ENCODE measurements around the gene CEP63. TPM values are rescaled to one million over a fixed set of nuclear protein-coding genes. Genes with fewer than 3 reads are reported as not detected.

The CEP63 gene
- total RNA-seq, 1 donor from 2014 or later, result 17.8 TPM

DNA sequence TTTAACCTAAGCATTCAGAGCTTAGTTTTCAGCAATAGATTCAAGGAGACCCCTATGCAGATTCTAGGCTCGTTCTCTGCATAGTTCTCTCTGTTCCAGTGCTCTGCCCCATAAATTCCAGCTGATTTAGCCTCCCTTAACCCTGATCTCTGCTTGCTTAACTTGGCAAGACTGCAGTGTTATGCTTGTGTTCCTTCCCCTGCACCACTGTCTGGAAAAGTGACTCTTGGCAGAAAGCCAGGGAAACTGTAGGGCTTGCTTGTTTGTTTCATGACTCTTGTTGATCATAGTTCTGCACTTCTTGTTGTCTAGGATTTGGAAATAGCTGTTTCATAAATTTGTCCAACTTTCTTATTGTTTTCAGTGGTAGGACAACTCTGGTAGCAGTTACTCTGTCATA, 40.2 kb upstream of the CEP63 start:
- no peak for DNase-seq (ENCODE audit: low read depth)
- no peaks in the 10 kb centered on the region for H3K36me3 ChIP-seq (ENCODE audit: control insufficient read depth, insufficient read depth, low read length)
- TF ChIP-seq, protein P1, sequence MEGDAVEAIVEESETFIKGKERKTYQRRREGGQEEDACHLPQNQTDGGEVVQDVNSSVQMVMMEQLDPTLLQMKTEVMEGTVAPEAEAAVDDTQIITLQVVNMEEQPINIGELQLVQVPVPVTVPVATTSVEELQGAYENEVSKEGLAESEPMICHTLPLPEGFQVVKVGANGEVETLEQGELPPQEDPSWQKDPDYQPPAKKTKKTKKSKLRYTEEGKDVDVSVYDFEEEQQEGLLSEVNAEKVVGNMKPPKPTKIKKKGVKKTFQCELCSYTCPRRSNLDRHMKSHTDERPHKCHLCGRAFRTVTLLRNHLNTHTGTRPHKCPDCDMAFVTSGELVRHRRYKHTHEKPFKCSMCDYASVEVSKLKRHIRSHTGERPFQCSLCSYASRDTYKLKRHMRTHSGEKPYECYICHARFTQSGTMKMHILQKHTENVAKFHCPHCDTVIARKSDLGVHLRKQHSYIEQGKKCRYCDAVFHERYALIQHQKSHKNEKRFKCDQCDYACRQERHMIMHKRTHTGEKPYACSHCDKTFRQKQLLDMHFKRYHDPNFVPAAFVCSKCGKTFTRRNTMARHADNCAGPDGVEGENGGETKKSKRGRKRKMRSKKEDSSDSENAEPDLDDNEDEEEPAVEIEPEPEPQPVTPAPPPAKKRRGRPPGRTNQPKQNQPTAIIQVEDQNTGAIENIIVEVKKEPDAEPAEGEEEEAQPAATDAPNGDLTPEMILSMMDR (IDR thresholded peaks at IDR 0.05; ENCODE audit: insufficient read depth, low read length, poor library complexity, severe bottlenecking), result no peak
- no peak overlapping the region for H3K4me3 ChIP-seq (ENCODE audit: low read depth, low read length)
- no peaks in the 10 kb centered on the region for H3K27me3 ChIP-seq (ENCODE audit: control insufficient read depth, insufficient read depth, low read length)

DNA sequence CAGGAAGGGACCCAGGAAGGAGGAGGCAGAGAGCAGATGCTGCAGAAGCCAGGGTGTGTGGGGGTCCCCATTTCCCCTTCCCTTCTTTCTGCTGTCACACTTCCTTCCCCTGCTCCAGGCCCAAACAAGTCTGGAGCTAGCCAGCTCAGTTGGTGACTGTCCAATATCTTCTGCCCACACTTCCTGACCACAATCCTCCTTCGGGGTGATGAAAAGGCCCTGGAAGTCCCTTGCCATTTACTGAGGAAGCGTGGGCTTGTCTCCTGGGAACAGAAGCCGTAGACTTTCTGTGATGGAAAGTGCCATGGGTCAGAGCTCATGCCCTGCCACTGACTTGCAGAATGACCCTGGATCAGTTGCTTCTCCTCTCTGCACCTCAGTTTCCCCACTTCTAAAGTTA, 39.1 kb upstream of the CEP63 start:
- Histone ChIP-seq H3K27me3 (ENCODE audit: control insufficient read depth, insufficient read depth, low read length) (no peaks in the 10 kb centered on the region), H3K36me3 (ENCODE audit: control insufficient read depth, insufficient read depth, low read length) (no peaks in the 10 kb centered on the region), H3K4me3 (ENCODE audit: low read depth, low read length) (no peak overlapping the region)
- no peak for DNase-seq (ENCODE audit: low read depth)
- TF ChIP-seq, protein P1 (IDR thresholded peaks at IDR 0.05; ENCODE audit: insufficient read depth, low read length, poor library complexity, severe bottlenecking), result no peak

DNA sequence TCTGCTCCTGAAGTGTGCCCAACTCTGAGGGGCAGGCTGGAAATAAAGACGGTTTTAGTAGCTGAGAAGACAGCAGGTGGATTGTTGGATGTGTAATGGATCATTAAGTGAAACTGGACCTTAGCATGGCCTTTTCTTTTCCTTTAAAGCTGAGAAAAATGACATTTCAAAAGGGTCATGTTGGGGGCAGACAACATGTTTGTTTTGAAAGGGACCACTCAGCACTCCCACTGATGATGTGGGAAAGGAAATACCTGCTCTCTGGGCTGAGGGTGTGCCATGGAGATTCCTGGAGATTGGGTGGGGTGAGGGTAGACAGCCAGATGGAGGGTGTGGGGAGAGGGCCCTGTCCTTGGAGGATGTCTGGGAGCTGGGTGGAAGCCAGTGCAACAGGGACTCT, 38.5 kb upstream of the CEP63 start:
- no peak for DNase-seq (ENCODE audit: low read depth)
- no peaks in the 10 kb centered on the region for H3K36me3 ChIP-seq (ENCODE audit: control insufficient read depth, insufficient read depth, low read length)
- no peak overlapping the region for H3K4me3 ChIP-seq (ENCODE audit: low read depth, low read length)
- TF ChIP-seq, protein P1 (IDR thresholded peaks at IDR 0.05; ENCODE audit: insufficient read depth, low read length, poor library complexity, severe bottlenecking), result no peak
- H3K27me3 ChIP-seq (ENCODE audit: control insufficient read depth, insufficient read depth, low read length), result no peaks in the 10 kb centered on the region

DNA sequence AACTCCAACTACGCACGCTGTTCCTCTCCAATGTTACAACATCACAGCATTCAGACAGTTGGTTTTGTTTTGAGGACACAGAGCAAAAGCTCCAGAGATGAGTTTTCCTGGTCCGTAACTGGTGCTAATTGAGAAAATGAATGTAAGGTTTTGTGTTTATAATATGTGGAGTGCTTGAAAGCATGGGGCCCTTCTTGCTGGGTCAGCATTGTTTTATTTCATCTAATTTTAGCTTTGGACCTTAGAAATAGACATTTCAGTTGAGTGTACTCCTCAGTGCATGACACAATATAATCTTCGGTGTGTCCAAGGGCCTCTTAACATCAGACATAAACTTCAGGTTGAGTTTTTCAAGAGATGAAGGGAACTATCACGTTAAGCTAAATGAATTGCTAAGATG, 37.2 kb upstream of the CEP63 start:
- Histone ChIP-seq H3K4me3 (ENCODE audit: low read depth, low read length) (no peak overlapping the region), H3K27me3 (ENCODE audit: control insufficient read depth, insufficient read depth, low read length) (no peaks in the 10 kb centered on the region), H3K36me3 (ENCODE audit: control insufficient read depth, insufficient read depth, low read length) (no peaks in the 10 kb centered on the region)
- TF ChIP-seq, protein P1 (IDR thresholded peaks at IDR 0.05; ENCODE audit: insufficient read depth, low read length, poor library complexity, severe bottlenecking), result no peak
- DNase-seq (ENCODE audit: low read depth), result no peak

DNA sequence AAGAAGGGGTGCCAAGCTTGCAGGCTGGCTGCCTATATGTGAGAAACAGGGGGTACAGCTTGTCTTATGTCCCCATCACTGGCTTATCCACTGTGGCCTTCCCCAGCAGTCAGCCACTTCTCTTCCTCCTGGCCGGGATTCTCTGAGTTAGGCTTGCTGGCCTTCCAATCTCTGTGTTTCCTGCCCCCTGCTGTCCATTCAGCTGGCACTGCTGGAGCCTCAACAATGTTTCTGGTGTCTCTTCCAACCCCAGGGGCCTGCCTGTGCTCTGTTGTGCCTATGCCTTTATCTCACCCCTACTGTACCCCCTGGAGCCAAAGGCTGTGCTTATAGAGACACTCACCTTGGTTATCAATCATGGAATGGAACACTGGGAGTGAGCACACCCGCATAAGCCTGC, 36.6 kb upstream of the CEP63 start:
- Histone ChIP-seq H3K4me3 (ENCODE audit: low read depth, low read length) (no peak overlapping the region), H3K36me3 (ENCODE audit: control insufficient read depth, insufficient read depth, low read length) (no peaks in the 10 kb centered on the region), H3K27me3 (ENCODE audit: control insufficient read depth, insufficient read depth, low read length) (no peaks in the 10 kb centered on the region)
- no peak for DNase-seq (ENCODE audit: low read depth)
- TF ChIP-seq, protein P1 (IDR thresholded peaks at IDR 0.05; ENCODE audit: insufficient read depth, low read length, poor library complexity, severe bottlenecking), result peak; percentile 60

DNA sequence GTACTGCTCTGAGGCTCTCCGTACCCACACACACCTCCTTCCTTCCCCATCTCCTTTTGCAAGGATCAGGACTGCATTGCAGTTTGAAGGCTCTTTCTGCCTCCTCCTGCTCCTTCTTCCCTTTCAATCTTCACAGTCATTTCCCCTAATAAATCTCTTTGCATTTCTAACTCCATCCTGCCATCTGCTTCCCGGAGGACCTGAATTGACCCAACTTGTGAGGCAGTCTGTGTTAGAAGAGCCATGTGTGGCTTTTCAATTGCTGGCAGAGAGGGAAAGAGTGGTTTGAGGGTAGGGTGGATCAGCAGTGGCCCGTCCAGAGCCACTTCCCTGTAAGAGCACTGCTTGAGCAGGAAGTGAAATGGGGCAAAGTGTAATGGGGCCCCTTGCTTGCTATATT, 35.9 kb upstream of the CEP63 start:
- TF ChIP-seq, protein P1 (IDR thresholded peaks at IDR 0.05; ENCODE audit: insufficient read depth, low read length, poor library complexity, severe bottlenecking), result no peak
- no peak for DNase-seq (ENCODE audit: low read depth)
- Histone ChIP-seq H3K27me3 (ENCODE audit: control insufficient read depth, insufficient read depth, low read length) (no peaks in the 10 kb centered on the region), H3K4me3 (ENCODE audit: low read depth, low read length) (no peak overlapping the region), H3K36me3 (ENCODE audit: control insufficient read depth, insufficient read depth, low read length) (no peaks in the 10 kb centered on the region)
